NCI-H446 (cell line): ENCODE measurements around the gene JADE1.
A peak's percentile ranks its signal among the peaks of the same experiment; 100 is the strongest.

Source experiments
- DNase-seq, 2 experiments: peaks; one replicate each; lab custom pipeline; 2025; lab: John Stamatoyannopoulos, UW

Gene JADE1

DNA sequence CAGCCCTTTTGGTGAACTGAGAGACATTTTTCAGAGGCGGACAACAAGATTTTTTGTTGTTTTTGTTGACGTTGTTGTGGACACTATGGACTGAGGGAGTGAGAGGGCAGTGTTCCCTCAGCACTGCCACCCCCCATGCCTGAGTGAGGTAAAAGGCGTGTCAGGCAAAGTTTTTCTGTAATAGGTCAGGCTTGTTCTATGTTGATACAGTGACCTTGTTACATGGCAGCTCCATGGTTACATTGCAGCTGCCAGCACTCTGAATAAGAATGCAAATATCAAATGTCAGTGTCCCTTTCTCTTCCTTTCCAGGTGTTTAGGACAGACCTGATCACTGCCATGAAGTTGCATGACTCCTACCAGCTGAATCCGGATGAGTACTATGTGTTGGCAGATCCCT lies 36.6 kb downstream of the JADE1 start:
- DNase-seq, result no peak

DNA sequence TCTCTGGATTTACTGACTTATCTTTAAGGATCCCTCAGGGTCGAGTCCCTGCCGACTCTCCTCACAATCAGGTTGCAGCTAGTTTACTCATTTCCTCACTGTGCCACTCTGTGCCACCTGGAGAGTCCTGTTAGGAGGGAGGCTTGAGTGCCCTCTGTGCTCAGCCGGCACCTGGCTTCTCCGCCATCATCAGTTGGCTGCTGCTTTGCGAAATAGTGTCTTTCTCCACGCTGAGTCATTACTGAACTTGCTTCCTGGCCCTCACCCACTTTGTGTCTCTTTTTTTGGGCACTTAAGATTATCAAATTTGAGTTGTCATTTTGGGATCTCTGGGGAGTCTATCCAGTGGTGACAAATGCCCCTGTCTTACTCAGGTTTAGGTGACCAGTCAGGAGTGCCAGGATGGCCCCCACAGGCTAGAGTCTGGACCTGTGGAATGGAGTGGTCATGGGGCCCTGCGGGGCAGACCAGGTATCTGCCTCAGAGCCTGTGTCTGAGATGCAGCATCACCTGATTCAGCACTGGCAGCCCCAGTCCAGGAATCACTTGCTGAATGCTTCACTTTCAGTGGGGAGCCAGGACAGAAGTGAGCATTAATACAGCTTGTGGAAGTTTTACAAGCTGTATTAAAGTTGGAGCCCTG lies 37.7 kb downstream of the JADE1 start:
- DNase-seq, result no peak

DNA sequence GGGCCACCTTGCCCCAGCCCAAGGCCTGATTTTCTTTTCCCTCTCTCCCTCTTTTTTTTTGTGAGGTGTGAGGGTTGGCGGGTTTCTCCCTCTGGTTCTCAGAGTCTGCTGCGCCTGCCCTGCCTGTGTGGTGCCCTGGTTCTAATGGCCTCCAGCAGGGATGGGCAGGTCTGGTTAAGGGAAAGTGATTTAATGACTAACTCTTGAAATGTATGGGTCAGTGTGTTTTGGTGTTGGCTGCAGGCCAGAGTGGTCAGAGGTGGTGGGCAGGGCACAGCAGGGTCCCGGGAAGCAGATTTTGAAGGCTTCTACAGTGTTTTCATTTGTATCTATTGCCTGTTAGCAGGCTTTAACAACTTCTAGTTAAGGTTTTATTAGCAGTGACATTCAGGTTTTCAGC lies 39.0 kb downstream of the JADE1 start:
- no peak for DNase-seq

DNA sequence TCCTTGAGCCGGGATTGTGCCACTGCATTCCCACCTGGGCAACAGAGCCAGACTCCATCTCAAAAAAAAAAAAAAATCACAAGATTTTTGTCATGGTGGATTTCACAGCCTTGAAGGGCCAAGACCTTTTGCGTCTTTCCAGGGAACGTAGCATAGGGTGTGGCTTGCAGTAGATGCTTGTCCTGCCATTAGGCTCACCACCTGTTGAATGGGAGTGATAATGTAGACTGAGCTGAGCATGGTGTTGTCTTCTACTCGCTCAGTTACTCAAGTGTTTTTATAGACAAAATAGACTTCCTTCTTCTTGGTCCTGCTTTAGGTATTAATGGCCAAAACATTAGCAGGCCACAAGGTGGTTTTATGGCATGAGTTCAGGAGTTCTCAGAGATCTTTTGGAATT lies 40.8 kb downstream of the JADE1 start:
- no peak for DNase-seq

DNA sequence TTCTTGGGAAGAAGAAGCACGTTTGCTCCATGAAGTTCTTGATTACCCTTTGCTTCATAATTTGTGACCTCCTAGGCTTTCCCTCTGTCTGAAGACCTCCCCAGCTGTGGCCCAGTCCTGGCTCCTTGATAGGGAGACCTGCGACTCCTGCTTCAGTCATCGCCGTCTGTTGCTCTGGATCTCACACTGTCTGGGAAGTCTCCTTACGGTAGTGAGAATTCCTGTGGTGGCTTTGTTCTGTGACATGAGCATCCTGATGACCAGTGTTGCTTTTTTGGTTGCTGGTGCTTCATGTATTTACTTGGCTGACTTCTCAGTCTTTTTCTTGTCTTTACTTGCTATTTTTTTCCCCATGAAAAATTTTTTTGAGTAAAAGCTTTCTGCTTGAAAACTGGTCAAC lies 44.2 kb downstream of the JADE1 start:
- no peak for DNase-seq

DNA sequence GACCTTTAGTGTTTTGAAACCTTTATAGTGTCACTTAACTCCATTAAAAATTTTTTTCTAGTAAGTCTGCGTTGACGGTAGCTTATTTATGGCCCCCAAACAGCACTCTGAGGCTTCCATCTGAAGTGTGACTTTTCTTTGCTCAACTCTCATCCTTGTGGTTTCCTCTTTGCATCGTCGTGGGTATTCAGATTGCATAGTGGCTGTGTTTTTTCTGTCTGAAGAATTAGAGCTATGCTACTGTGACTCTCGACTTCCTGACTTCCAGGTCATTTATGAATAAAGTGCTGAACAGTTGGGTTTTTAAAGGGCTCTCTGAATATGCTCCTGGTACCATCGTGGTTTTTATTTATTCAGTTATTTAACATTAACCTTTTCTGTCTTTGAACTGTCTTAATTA lies 44.9 kb downstream of the JADE1 start:
- no peak for DNase-seq

DNA sequence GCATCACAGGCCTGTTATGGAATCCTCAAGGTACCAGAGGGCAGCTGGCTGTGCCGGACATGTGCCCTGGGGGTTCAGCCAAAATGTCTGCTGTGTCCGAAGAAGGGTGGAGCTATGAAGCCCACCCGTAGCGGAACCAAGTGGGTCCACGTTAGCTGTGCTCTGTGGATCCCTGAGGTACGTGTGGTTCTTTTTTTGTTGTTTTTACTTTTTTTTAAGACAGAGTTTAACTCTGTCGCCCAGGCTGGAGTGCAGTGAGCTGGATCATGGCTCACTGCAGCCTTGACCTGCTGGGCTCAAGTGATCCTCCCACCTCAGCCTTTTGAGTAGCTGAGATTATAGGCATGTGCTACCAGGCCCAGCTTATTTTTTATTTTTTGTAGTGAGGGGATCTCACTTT lies 46.1 kb downstream of the JADE1 start:
- no peak for DNase-seq

DNA sequence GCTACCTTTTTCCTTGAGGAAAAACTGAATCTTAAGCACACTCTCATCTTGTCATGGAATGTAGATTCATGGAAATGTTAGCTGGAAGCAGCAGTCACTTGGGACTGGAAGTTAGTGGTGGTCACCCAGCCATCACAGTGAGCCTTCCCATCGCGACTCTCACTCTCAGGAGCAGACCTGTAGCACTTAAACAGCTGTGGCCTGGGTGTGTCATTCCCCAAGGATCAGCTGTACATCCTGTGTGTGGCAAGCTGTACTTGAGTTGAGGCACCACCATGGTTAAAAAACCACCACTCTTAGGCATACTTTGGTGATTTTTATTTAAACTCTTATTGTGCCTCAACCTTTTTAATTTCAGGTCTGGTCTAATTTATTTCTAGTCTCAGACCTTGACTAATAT lies 46.7 kb downstream of the JADE1 start:
- no peak for DNase-seq

DNA sequence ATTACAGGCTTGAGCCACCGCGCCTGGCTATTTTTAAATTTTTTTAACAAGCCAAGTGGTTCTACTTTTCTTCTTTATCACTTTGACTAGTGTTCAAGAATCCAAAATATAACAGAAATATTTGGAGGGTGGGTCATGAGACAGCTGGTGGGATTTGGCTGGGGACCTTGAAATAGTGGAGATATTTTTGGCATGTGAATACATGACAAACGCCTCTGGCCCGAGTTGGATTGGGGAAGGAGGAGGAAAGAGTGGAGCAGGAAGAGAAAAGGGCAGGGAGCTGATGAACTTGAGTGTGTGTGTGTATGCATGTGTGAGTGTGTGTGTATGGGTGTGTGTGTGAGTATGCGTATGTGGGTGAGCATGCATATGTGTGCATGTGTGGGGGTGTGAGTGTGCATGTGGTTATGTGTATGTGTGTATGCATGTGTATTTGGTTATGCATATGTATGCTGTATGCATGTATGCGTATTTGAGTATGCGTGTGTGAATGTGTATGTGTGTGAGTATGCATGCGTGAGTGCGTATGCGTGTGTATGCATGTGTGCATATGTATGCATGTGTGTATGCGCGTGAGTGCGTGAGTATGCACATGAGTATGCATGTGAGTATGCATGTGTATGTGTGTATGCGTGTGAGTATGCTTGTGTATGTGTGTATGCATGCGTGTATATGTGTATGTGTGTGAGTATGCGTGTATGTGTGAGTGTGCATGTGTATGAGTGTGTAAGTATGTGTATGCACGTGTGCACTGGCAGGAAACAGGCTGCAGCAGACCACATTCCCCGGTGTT lies 49.6 kb downstream of the JADE1 start:
- no peak for DNase-seq

DNA sequence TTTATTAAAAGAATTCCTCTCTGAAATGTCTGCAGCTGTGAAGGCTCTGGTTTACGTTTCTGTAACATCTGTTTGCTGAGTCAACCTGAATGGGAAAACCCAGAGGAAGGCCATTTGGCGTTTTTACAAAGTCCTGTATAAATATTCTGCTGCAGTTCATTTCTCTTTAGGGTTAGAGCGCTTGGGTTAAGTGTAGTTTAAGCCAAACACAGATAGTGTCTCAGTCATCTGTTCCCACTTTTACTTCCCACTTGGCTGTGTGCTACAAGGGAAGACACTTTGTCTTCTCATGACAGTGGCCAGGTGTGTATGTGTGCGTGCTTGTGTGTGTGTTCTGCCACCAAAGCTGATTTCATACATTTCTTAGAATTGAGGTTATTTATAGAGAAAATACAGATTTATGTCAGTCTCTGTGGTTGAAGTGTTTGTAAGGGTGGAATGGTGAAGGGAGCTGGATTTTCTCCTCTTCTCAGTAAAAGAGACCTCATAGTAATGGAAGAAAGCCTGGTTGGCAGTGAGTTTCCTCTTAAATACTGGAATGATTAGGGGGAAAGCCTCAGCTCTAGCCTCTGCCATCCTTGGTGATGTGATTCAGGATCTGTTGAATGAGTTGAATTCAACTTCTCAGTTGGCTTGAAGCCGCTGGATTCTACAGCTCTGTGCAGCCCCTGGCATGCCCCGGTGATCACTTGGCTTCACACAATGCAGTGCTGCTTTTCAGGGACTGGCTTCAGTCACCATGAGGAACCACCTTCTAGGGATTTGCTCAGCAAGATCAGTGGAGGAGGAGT lies 50.6 kb downstream of the JADE1 start:
- DNase-seq, result no peak

DNA sequence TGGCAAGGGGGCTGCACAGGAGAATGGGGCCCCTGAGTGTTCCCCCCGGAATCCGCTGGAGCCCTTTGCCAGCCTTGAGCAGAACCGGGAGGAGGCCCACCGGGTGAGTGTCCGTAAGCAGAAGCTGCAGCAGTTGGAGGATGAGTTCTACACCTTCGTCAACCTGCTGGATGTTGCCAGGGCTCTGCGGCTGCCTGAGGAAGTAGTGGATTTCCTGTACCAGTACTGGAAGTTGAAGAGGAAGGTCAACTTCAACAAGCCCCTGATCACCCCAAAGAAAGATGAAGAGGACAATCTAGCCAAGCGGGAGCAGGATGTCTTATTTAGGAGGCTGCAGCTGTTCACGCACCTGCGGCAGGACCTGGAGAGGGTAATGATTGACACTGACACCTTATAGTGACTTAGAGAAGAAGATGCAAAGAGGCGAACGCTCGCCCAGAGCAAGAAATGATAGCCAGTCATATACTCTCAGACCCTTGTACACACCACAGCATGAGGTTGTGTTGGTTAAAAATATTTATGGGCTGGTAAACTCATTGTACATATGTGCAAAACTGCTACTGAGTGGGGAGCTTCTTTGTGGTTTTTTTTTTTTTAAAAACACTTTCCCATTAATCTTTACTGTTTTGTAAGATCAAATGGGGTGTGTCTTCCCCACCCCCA lies 52.5 kb downstream of the JADE1 start:
- no peak for DNase-seq

DNA sequence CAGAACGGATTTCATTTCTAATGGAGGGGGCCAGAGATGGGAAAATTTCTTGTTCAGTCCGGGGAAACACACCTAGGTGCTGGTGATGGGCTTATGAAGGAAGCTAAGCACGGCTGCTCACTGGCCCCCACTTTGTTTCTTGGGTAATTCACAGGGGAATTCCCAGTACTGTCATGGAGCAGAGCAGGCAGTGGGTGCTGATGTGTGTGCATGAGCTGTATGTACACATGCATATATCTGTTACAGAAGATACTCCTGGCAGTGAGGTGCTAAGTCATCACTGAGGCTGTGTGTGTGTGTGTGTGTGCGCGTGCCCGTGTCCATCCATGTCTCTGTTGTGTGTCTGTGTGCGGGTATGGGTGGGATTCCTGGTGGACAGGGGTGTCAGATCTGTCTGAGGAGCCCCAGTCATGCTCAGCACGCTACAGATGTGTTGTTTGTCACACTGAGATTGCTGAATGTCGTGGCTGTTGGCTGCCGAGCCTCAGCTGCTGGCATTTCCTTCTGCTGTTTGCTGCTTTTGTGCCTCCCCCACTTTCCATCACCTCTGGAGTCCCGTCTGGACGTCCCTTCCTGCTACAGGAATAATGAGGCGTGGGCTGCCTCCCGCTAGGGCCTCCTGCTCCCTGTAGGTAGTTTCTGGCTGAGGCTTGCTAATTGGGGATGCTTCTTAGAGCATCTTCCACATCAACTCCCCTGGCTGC lies 53.3 kb downstream of the JADE1 start:
- no peak for DNase-seq

DNA sequence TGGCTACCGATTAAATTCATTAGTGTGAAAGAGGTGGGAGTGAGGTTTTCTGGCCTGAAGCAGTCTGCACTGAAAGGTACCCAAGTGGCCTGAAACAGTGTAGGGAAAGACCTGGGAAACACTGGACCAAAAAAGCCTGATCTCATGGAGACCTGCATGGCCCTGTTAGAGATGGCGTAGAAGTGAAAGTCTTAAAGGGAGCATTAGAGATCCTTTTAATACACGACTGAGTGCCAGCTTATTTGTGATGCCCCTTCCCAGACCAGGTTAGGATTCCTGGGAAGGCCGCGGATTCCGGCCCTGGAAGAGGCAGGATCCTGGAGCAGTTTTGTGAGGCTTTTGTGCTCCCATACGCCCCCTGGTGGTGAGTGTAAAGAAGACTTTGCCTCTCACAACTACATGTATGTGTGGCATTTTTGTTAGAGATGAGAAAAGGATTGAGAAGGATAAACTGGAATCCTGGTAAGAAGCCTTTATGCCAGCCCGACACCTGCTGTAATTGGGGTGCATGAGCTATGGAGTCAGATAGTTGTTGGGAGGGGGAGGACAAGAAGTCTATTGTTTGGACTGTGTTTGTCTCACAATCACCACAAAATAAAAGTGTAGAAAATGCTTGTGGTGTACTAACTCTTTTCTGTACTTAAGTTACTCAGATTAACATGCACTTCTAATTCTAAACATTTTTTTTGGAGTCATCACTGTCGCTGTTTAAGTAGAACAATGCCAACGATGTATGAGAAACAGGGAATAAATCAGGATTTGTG lies 54.0 kb downstream of the JADE1 start:
- DNase-seq, result peak; percentile 53 to 76

DNA sequence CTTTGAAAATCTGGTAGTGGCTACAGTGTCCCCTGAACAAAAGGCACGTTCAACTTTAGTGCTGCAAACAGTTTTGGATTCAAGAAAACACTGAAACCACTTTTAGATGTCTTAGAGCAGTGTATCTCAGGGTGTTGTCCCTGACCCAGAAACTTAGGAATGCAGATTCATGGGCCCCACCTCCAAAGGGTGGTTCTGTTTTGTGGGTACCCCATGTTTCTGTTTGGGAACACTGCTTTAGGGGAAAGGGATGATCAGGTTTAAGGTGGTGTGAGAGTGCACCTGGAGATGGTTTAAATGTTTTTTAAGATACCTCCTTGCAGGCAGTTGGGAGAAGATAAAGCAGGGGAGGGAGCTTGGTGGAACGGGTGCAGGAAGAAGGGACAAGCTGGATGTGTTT lies 55.6 kb downstream of the JADE1 start:
- no peak for DNase-seq

DNA sequence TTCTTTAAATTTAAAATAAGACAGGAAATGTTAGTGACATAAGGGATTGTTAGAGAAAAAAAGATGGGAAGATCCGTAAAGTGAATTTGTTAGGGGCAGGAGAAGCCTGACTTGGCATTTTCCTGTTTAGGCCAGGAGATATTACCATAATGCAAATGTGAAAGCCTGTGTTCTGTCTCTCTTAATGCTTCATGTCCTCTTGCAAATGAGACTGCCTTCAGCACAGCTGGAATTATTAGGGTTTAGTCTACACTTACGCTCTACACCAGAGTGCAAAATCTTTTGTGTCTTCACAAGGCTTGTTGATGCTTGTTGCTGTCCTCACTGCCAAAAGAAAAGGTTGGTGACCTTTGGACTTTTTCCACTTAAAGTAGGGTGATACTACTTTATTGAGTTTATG lies 56.8 kb downstream of the JADE1 start:
- DNase-seq, result no peak

DNA sequence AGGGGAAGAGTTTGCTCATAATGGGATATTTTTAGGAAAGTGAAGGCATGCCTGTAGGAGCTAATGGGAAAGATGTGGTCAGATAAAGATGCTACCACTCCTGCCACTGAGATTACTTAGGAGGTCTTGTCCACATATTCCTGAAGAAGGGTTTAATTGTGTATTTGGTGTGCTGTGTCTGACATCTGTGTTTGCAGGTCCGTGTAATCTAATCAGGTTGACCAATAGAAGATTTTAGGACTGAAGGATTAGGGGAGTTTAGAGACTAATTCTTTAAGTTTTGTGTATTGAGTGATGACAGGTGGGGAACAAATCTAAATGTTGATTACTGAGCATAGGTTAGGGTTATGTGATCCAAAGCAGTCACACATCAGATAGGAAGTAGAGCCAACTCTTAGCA lies 57.2 kb downstream of the JADE1 start:
- no peak for DNase-seq

DNA sequence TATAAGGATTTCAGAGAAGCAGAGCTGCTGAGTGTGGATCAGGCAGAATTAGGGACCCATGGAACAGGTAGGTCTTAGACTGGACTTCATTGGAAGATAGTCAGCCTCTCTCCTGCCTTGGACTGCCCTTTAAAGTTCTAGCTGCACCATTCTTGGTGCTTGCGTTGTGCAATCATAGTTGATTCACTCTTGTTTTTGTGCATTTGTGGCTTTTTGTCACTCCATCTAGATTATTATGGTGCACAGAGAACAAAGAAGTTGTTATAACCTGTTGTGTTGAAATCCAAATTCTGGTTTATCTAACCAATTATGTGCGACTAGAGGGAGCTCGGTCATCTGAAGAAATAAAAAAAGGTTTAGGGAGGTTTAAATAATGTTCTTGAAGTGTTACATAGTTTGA lies 59.3 kb downstream of the JADE1 start:
- no peak for DNase-seq

DNA sequence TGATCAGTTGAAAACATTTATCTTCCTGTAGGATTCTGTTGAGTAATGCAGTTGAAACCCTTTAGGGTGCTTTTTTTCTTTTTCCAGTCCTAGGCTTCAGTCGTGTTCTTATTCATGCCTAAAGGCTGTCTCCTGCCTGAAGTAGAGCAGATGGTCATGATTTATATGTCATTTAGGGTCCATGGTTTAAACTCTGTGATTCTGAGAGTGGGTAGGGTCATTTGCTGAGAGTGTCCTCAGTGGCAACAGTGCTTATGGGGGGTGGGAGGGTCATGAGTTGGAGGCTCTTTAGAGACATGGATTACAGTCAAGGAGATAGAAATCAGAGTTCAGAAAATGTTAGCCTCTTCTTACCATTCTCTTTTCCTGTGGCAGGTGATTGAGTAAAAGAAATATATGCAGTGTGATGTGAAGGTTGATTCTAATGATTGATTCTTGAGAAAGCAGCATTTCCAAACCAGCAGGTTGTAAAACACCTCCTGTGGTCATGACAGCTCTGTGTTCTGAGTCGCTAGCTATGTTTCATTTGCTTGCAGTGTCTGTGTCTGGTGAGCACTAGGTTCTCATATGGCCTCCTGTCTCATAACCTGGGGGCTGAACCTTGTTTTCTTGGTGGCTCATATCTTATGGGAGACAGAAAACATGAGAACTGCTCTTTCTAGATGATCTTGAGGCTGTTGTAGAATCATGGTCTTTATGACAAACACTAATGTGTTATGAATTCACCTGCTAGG lies 60.4 kb downstream of the JADE1 start:
- no peak for DNase-seq

DNA sequence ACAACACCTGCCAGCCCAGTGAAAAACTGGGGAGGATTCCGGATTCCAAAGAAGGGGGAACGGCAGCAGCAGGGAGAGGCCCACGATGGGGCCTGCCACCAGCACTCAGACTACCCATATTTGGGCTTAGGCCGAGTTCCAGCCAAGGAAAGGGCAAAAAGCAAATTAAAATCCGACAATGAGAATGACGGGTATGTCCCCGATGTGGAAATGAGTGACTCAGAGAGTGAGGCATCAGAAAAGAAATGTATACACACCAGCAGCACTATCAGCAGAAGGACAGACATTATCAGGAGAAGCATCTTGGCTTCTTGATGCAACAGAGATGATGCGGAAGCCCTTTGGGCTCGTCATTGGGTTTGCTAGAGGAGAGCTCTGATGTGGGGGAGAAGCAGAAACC lies 62.4 kb downstream of the JADE1 start:
- no peak for DNase-seq

DNA sequence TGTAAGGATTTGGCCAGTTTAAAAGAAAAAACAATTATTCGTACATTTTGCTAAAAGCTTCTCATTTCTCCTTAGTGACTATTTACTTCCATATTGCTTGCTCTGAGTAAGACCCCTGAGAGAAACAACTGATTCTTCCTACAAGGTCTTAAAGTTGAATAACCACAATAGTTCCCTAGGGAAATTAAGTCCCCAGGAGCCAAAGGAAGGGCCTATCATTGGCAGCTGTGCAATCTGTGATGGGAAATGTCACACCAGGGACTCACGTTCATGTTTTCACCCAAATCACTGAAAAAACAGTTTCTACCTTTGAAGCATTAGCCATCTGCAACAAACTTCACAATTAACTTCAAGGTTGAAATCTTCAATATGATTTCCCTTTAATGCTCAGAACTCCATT lies 66.7 kb downstream of the JADE1 start:
- no peak for DNase-seq

DNA sequence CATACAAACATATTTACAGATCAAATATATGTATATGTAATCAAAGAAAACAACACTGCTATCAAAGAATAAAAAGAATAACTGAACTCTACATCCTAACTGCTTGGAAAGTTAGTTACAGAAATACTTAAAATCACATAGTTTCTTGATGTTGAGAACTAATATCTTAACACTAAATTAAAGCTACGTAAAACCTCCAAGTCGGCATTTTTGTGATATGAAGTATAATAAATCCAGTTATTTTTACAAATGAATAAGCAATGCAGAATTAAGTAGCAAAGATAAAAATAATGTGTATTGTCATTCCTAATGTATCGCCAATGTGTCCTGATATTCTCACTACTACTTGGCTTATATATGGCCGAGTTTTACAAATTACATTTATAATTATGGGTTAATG lies 68.4 kb downstream of the JADE1 start:
- DNase-seq, result no peak
